OCI-LY3 (cell line): Measurements from ENCODE around the gene SLC16A8.

Experiments
- EZH2phosphoT487 ChIP-seq: fragments of 200-600 bp; shearing (Covaris generic); IDR thresholded peaks from 2 replicates; pipeline ENCODE4 v1.6.1; 2018; ENCODE audit warnings: antibody characterized with exemption, mixed run types, low read depth
- TF ChIP-seq, protein P1 (sequence below): fragments of 200-600, 300-600 bp; sonication (generic); IDR thresholded peaks from 2 replicates; pipeline ENCODE4 v1.5.1; 2014; ENCODE audit warnings: antibody characterized with exemption, low read length, low read depth

DNA sequence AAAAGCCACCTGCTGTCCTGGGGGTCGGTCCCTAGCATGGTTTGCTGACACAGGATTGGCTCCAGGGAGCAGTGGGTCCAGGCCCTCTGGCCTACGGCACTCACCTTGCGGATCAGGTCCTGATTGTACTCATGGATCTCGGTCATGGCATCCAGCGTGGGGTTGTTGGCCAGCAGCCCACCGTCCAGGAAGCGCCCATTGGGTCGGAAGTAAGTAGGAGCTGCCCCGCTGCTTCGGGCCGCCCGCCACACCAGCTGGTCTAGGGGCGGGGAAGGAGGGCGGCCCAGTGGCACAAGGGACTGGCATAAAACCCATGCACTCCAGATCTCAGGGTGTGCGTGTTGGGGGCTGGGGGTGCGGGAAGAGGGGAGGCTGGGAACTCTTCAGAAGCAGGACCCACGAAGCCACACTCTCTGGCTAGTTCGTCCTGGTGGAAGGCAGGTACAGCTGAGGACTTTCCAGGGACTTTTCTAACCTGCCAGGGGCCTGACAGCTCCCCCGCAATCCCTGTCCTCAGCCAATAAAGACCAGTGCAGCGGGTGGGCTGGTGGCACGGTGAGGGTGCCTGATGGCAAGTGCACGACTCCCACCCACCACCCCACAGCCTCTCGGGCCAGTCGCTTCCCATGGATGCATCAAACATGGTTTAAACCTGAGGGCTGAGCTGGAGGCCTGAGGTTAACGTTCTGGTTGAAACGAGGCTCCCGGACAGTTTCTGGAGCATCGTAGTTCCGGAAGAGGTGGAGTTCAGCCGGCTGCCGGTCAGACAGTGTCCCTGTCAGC, 31.6 kb upstream of the SLC16A8 start:
- TF ChIP-seq, protein P1, sequence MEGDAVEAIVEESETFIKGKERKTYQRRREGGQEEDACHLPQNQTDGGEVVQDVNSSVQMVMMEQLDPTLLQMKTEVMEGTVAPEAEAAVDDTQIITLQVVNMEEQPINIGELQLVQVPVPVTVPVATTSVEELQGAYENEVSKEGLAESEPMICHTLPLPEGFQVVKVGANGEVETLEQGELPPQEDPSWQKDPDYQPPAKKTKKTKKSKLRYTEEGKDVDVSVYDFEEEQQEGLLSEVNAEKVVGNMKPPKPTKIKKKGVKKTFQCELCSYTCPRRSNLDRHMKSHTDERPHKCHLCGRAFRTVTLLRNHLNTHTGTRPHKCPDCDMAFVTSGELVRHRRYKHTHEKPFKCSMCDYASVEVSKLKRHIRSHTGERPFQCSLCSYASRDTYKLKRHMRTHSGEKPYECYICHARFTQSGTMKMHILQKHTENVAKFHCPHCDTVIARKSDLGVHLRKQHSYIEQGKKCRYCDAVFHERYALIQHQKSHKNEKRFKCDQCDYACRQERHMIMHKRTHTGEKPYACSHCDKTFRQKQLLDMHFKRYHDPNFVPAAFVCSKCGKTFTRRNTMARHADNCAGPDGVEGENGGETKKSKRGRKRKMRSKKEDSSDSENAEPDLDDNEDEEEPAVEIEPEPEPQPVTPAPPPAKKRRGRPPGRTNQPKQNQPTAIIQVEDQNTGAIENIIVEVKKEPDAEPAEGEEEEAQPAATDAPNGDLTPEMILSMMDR: no peak
- TF ChIP-seq EZH2phosphoT487: no peak
